ENCODE measurements around the gene KCNK18. TPM values are rescaled to one million over a fixed set of nuclear protein-coding genes. Genes with fewer than 3 reads are reported as not detected.

KCNK18 gene
- polyA plus RNA-seq, 4 donors = not detected

- no peak overlapping the region for H3K27ac ChIP-seq (ENCODE audit: low read depth in 1 of 3, low read length in 2 of 3)
- DNase-seq (no peak), FAIRE-seq (no peak)
- peaks cover 0 to 4% (median 0%) of the 10 kb centered on the region in 3 donors for H3K4me1 ChIP-seq (ENCODE audit: control insufficient read depth in 3 of 3, insufficient read depth in 2 of 3, low read depth in 1 of 3, low read length in 2 of 3)
- no peak overlapping the region for H3K4me3 ChIP-seq (ENCODE audit: low read depth in 1 of 3, low read length in 3 of 3)
- no peaks in the 10 kb centered on the region for H3K9me3 ChIP-seq (ENCODE audit: control insufficient read depth in 2 of 2, insufficient read depth in 1 of 2, low read depth in 1 of 2, low read length in 1 of 2)
- no peaks in the 10 kb centered on the region for H3K36me3 ChIP-seq (ENCODE audit: control insufficient read depth in 3 of 3, insufficient read depth in 2 of 3, low read depth in 1 of 3, low read length in 3 of 3)
- peaks cover 0 to 8% (median 5%) of the 10 kb centered on the region in 3 donors for H3K27me3 ChIP-seq (ENCODE audit: control insufficient read depth in 3 of 3, insufficient read depth in 3 of 3, low read length in 3 of 3)
- WGBS, 3 donors = 71 to 81% (median 77%) methylated on average over 3 of the region's 3 CpGs
Measured at GRCh38 chr10:117257721-117258120, 60.4 kb downstream of the KCNK18 start.

GRCh38 chr10:117259279-117259678, 62.0 kb downstream of the KCNK18 start:
- H3K27me3 ChIP-seq (ENCODE audit: control insufficient read depth in 3 of 3, insufficient read depth in 3 of 3, low read length in 3 of 3) = peaks cover 0 to 10% (median 5%) of the 10 kb centered on the region in 3 donors
- no peak overlapping the region for H3K27ac ChIP-seq (ENCODE audit: low read depth in 1 of 3, low read length in 2 of 3)
- DNase-seq (no peak), FAIRE-seq (no peak)
- H3K4me3 ChIP-seq (ENCODE audit: low read depth in 1 of 3, low read length in 3 of 3) = no peak overlapping the region
- H3K4me1 ChIP-seq (ENCODE audit: control insufficient read depth in 3 of 3, insufficient read depth in 2 of 3, low read depth in 1 of 3, low read length in 2 of 3) = peaks cover 0 to 4% (median 0%) of the 10 kb centered on the region in 3 donors
- WGBS, 3 donors = 56 to 70% (median 57%) methylated on average over 3 of the region's 3 CpGs
- H3K36me3 ChIP-seq (ENCODE audit: control insufficient read depth in 3 of 3, insufficient read depth in 2 of 3, low read depth in 1 of 3, low read length in 3 of 3) = no peaks in the 10 kb centered on the region
- no peaks in the 10 kb centered on the region for H3K9me3 ChIP-seq (ENCODE audit: control insufficient read depth in 2 of 2, insufficient read depth in 1 of 2, low read depth in 1 of 2, low read length in 1 of 2)

Other genes starting within 250 kb of the KCNK18 start
- gene SHTN1, start 192.3 kb upstream of the KCNK18 start, polyA plus RNA-seq = 10 to 100 TPM in 2 of 4 donors, 1 to 10 TPM in 2; 8.9 to 47.9 (median 9.8) TPM
- not detected for gene VAX1, start 59.2 kb upstream of the KCNK18 start, polyA plus RNA-seq
- under 1 TPM; 0.22 to 0.57 (median 0.33) TPM for gene SLC18A2, start 43.6 kb downstream of the KCNK18 start, polyA plus RNA-seq
- 10 to 100 TPM in 2 of 4 donors, 1 to 10 TPM in 2; 5.8 to 37.8 (median 12.9) TPM for gene PDZD8, start 178.0 kb downstream of the KCNK18 start, polyA plus RNA-seq